SIG-M5 treated with dmso at 0.1 percent for 504 hours (cell line): ENCODE results near the gene LUM.

Experiments
- DNase-seq: peaks from one replicate; lab custom pipeline; 2025; ENCODE audit not compliant: unreplicated experiment; lab: John Stamatoyannopoulos, UW

The LUM gene

DNA sequence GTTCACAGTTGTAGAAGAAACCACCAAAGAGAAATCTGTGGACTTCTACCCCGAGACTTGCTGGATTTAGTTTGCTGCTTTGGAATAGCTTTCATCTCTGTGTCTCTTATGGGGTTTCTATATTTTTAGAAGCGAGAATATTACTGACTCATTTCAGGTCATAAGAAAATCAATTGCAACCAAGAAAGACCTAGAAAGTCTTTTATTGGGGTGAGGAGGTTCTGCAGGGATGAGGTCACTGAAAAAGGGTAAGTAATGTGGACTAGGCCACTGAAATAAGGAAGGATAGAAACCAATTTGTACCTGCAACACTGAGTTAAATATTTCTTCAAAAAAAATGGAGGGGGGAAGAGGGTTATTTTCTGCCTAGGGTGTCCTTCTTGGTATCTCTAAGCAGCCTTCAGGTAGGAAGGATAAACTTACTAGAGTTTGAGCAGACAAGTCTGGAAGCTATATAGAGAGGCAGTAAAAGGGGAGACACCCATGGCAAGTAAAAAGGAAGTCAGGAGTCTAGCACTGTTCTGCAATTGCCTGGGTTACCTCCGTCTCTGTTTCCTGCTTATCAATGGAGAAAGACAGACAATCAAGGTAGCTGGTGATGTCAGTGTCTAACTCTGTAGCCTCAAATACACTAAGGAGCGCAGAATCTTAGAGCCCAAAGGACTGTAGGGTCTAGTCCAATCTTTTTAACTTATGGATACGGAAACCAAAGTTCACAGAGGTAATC, 33.9 kb downstream of the LUM start:
- DNase-seq: no peak

GRCh38 chr12:91074851-91075250, 36.4 kb downstream of the LUM start:
- DNase-seq: no peak

GRCh38 chr12:91074154-91074709, 37.1 kb downstream of the LUM start:
- DNase-seq: no peak

DNA sequence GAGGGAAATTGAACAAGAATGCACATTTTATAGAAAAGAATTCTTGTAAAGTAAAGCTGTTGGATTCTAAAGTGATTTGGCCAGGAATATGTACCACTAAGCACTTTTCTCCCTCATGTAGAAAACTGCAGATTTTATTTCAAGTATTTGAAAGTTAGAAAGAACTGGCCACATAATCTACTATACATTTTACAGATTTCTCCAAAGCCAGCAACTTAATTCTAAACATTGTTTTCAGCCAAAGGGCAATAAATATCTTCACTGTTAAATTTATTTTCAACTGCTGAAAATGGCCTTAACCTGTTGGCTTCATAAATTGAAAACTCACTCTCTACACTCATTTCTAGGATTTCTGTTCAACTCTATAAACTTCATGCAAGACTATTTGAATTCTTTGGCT, 37.9 kb downstream of the LUM start:
- DNase-seq: no peak

GRCh38 chr12:91072931-91073330, 38.4 kb downstream of the LUM start:
- DNase-seq: no peak

- DNase-seq: no peak
Measured at GRCh38 chr12:91070936-91071335, 40.4 kb downstream of the LUM start.

DNA sequence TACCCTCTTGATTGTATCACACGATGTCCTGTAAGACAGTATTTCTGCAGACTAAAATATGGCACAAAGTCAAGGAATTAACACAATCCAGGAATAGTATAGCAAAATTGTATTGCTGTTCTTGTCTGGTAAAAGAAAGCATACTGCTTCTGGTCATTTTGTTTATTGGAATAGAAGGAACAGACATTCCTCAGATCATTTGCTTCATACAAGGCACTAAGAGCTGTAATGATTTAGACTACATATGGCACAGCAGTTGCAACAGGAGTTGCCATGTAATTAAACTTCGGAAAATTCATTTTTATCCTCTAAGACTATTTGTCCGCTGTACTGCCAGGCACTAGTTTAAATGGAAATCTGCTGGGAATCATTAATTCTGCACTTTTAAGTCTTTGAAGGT, 45.9 kb downstream of the LUM start:
- DNase-seq: no peak

DNA sequence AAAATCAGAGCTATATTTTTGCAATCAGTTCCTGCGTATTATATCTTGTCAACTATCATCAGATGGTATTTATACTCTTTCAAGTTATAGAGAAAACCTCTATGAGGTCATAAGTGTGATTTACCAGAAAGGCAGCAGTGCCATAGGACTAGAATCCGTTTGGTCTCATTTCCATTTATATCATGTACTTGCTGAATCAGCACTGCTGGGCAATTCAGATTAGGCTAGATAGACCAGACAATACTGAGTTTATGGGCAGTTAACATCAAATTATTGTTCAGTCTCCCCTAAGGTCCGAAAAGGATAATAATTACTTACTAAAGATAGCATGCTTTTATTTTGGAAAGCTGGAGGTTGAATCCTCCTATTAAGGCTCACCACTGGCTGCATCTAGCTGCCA, 46.7 kb downstream of the LUM start:
- no peak for DNase-seq

DNA sequence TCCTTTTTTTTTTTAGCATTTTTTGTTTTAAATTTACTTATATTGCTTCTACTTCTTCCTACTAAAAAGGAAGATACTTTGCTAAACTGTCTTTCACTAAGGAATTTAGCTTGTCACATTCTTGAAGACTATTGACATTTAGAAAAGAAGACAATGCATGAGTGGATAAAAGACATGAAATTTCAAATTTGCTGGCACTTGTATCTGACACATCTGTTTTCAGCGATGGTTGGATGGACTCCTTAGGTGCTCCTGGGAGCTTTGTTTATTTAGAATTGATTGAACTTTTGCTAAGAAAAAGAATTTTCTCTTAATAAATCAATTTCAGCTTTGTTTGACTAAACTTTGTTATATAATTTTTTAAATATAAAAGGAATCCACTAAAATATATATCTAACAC, 50.2 kb downstream of the LUM start:
- DNase-seq: no peak

GRCh38 chr12:91059211-91059610, 52.1 kb downstream of the LUM start:
- no peak for DNase-seq

- DNase-seq: no peak
Measured at GRCh38 chr12:91058786-91059185, 52.5 kb downstream of the LUM start.

DNA sequence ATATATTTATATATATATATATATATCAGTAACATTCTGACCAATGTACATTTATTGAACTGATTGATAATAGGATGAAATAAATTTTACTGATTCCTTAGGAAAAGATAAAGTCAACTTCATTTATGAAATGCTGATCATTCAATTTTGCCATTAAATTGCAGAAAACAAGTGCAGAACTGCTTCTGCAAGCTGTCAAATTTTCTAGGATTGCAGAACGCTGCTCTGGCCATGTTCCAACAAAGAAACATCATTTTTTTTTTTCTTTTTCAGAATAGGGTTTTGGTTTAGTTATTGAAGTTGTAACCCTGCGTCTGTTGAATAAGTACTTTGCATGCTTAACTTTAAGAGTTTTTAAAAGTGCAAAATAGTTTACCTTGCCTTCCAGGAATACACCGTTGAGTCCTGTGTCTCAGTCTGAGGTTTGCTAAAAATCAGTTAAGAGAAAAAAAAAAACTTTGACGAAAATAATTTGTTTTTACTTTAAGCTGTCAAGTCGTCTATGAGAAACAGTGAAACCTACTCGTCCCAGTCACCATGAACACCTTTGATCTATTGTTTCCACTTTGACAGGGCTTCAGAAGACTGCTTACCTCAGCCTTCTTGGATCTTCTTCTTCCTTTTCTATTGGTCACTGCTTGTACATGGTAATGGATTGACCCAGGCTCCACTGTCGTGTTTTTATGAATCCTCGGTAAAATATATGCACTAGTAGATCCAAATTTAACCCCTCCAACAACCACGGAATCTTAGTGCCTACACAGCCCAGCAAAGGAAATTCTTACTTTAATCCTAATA, 53.7 kb downstream of the LUM start, which contains the start of gene KERA:
Gene KERA (minus strand): TSS at position 657 of the 798 bp plus-strand sequence. CDS start 1,743 bp downstream, outside the sequence.
- no peak for DNase-seq

DNA sequence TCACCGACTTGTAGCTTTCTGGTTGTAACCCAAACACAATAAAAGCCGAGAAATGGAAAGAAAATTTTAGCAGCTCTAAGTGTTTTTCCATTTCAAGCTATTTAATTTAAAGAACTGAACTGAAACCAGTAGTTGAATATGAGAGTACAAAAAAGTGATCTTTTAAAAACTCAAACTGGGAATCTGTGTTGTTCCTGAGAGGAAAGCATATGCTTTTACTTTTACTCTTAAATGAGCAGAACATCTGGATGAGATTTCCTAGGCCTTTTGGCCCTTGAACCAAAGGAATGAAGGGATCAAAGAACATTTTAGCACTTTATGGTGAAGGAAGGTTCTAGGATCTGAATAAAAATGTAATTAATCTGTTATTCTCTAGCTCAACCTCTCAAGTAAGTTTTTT, 54.8 kb downstream of the LUM start:
- DNase-seq: no peak

DNA sequence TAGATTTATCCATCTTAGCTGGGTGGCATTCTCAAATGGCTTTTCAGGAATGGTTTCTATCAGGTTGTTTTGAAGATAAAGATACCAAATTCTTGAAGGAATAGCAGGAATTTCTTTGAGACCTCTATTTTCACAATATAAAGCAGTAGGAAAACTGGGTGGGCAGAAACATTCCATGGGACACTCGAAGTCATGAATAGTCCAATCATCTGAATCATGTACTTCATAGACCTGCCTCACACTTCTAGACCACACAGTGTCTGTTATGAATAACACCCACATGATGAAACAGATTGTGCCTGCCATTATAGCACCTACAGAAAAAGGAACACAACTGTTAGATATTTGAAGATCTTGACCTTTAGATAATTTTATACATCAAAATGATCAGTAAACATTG, 55.3 kb downstream of the LUM start:
- no peak for DNase-seq

GRCh38 chr12:91053951-91054715, 57.2 kb downstream of the LUM start:
- DNase-seq: no peak
